CD4-positive, alpha-beta T cell (primary cell): ENCODE measurements around the gene CHID1. TPM values are rescaled to one million over a fixed set of nuclear protein-coding genes. Genes with fewer than 3 reads are reported as not detected.
A peak's percentile ranks its signal among the peaks of the same experiment; 100 is the strongest.

Experiments used
- ATAC-seq: fragments of 200-7000 bp; cut with Tn5 transposase; one replicate; pipeline ENCODE4 v1.10.0; 2022; ENCODE audit warnings: mild to moderate bottlenecking; ENCODE audit not compliant: poor library complexity
- CTCF ChIA-PET: fragments of 350-600 bp; sonication (Branson Sonifier 250); formaldehyde crosslinking; loops from one replicate; lab custom pipeline; 2021; ENCODE audit warnings: antibody characterized with exemption, inconsistent platforms; lab: Charles Lee
- POLR2A ChIA-PET: fragments of 350-600 bp; sonication (Branson Sonifier 250); formaldehyde crosslinking; loops from one replicate; lab custom pipeline; 2021; ENCODE audit warnings: antibody characterized with exemption, inconsistent platforms; lab: Charles Lee
- DNase-seq, 14 experiments: peaks; one replicate each; pipeline ENCODE4 v3.0.0-alpha.2; 2013 to 2020; ENCODE audit warnings: mixed read lengths in 2 of 14
- H3K27ac ChIP-seq, 2 donors: one replicate each; pipeline versions ENCODE4 v1.5.1 to v1.7.0; 2013; ENCODE audit warnings: low read length in 2 of 2, low read depth in 1 of 2, mild to moderate bottlenecking in 1 of 2
- H3K27me3 ChIP-seq, 2 experiments: 1 replicate in 1 of 2; 2 replicates in 1 of 2; pipeline versions ENCODE4 v1.6.1 to v1.7.0; 2013; ENCODE audit warnings: low read length in 2 of 2, control low read depth in 1 of 2, mild to moderate bottlenecking in 1 of 2, moderate library complexity in 1 of 2; ENCODE audit not compliant: insufficient read depth in 2 of 2, control insufficient read depth in 1 of 2
- H3K36me3 ChIP-seq: one replicate; pipeline ENCODE4 v1.6.1; 2013; ENCODE audit warnings: low read length, control low read depth; ENCODE audit not compliant: insufficient read depth
- H3K4me1 ChIP-seq: one replicate; pipeline ENCODE4 v1.6.1; 2013; ENCODE audit warnings: low read length, control low read depth; ENCODE audit not compliant: insufficient read depth
- H3K4me3 ChIP-seq: one replicate; pipeline ENCODE4 v1.5.1; 2013; ENCODE audit warnings: mild to moderate bottlenecking, low read length, moderate library complexity
- H3K9me3 ChIP-seq, 2 experiments: 1 replicate in 1 of 2; 2 replicates in 1 of 2; pipeline versions ENCODE4 v1.6.1 to v1.7.0; 2013; ENCODE audit warnings: low read length in 2 of 2, mild to moderate bottlenecking in 2 of 2, control low read depth in 1 of 2, moderate library complexity in 1 of 2; ENCODE audit not compliant: control insufficient read depth in 1 of 2, insufficient read depth in 1 of 2
- H3K27ac Mint-ChIP-seq: one replicate; pipeline ENCODE4 v1.8.0; 2020; ENCODE audit warnings: mixed read lengths
- H3K27me3 Mint-ChIP-seq: one replicate; pipeline ENCODE4 v1.8.0; 2021; ENCODE audit warnings: mixed read lengths
- H3K36me3 Mint-ChIP-seq: one replicate; pipeline ENCODE4 v1.8.0; 2021; ENCODE audit warnings: low read depth, mixed read lengths
- H3K4me1 Mint-ChIP-seq: one replicate; pipeline ENCODE4 v1.8.0; 2021; ENCODE audit warnings: low read depth, mixed read lengths
- H3K4me3 Mint-ChIP-seq: one replicate; pipeline ENCODE4 v1.8.0; 2020; ENCODE audit warnings: mild to moderate bottlenecking, mixed read lengths
- H3K9me3 Mint-ChIP-seq: one replicate; pipeline ENCODE4 v1.8.0; 2020; ENCODE audit warnings: mixed read lengths
- CTCF ChIP-seq: fragments of 200-600 bp; IDR thresholded peaks from one replicate; pipeline ENCODE4 v1.8.0; 2022; ENCODE audit warnings: antibody characterized with exemption, mild to moderate bottlenecking
- intact Hi-C, 2 experiments: fragments of 100-400 bp; cut with DNase I in 1 of 2; cut with micrococcal nuclease in 1 of 2; formaldehyde crosslinking; loops; one replicate each; pipeline versions ENCODE4 v1.15.1 to v1.9.0; 2023 to 2025; cut with DNase I, micrococcal nuclease
- total RNA-seq, 174 experiments: library from RNA in 2 of 174; stranded (reverse) in 2 of 174; gene quantifications; one replicate each; pipeline ENCODE4 v1.2.3 and lab custom pipeline; 2021 to 2026

The CHID1 gene
- total RNA-seq, 2 experiments from 2014 or later, result 17.1 to 22.8 TPM

DNA sequence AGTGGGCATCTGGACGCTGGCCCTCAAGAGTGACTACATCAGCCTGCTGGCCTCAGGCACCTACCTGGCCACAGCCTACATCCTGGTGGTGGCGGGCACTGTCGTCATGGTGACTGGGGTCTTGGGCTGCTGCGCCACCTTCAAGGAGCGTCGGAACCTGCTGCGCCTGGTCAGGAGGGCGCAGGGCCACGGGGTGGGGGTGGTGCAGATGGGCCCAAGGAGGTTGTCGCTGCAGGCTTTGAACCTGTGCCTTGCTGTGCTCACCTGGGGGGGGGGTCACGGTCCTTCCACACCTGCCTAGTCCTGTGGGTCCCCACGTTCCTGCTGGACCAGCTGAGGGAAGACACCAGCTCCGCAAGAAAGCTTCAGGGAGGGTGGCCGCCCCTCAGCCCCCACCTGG is 74.3 kb downstream of the CHID1 start:
- Mint-ChIP-seq H3K27me3 (peaks cover 13% of the 10 kb centered on the region), H3K27ac (no peak overlapping the region), H3K4me3 (no peak overlapping the region), H3K36me3 (peaks cover 22% of the 10 kb centered on the region), H3K4me1 (peaks cover 24% of the 10 kb centered on the region), H3K9me3 (no peaks in the 10 kb centered on the region)
- ChIA-PET POLR2A (interaction anchor here (1.2 kb wide), 1 partner anchor 16 kb away, joined by 4 read pairs; no protein-coding TSS in a partner anchor), CTCF (no interaction called here)
- Histone ChIP-seq H3K4me3 (no peak overlapping the region), H3K4me1 (peaks cover 52% of the 10 kb centered on the region), H3K36me3 (peaks cover 28% of the 10 kb centered on the region), H3K27me3 (peaks cover 5 to 14% of the 10 kb centered on the region in 2 experiments), H3K9me3 (peaks cover 0 to 8% of the 10 kb centered on the region in 2 experiments), H3K27ac (no peak overlapping the region)
- DNase-seq, result no peak
- ATAC-seq, result no peak
- no peak for TF ChIP-seq CTCF
- intact Hi-C loops, result no loop called here

DNA sequence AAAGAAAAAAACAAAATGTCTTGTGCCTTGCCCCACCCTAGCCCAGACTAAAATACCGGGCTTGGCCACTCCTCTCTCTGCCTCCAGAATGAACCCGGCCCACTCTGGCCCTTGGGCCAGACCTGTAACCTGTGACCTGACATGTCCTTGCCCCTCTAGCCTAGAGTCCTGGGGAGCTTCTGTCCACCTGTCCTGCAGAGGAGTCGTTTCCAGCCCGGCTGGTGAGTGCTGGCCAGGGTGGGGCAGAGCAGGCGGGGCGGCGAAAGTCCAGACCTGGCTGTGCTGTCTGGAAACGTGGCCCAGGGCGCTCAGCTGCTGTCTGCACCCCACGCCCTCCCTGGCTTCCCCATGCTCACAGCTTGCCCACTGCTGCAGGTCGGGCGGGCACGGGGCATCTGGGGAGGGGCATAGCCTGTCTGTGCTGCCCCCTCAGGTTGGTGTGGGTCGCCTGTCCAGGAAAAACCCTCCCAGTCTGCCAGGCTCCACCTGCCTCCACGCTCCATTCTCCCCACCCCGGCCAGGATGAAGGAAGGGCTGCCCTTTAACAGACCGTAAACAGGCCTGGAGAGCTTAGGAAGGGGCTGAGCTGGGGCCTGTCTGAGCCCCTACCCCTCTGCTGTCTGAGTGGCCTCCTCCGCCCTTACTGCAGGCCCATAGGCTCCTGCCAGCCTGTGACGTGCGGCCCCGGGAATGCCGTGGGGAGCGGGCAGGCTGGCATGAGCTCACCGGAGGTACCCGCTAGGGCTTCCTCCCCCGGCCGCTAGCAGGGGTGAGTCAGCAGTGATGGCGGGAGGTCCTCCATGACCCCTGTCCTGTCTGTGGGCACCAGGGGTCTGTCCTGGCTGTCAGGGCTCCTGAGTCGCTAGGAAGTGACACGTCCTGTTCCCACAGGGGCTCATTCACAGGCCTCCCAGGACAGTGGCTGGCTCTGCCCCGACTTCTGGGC is 76.0 kb downstream of the CHID1 start:
- Mint-ChIP-seq H3K9me3 (no peaks in the 10 kb centered on the region), H3K4me1 (peaks cover 22% of the 10 kb centered on the region), H3K27ac (no peak overlapping the region), H3K36me3 (peaks cover 11% of the 10 kb centered on the region), H3K4me3 (peak overlapping the region; percentile 69), H3K27me3 (peaks cover 21% of the 10 kb centered on the region)
- Histone ChIP-seq H3K27me3 (peaks cover 21 to 29% of the 10 kb centered on the region in 2 experiments), H3K9me3 (peaks cover 0 to 18% of the 10 kb centered on the region in 2 experiments), H3K36me3 (peaks cover 19% of the 10 kb centered on the region), H3K27ac (no peak overlapping the region), H3K4me3 (no peak overlapping the region), H3K4me1 (peaks cover 52% of the 10 kb centered on the region)
- ATAC-seq (no peak), DNase-seq (peak in 2 of 14 experiments; percentile 56 to 65)
- POLR2A ChIA-PET, result interaction anchor here (1.6 to 10.0 kb wide), 3 partner anchors 8 to 26 kb away, joined by 4 to 115 read pairs (median 71); partner anchors contain the start of genes PNPLA2, POLR2L and TSPAN4
- CTCF ChIA-PET, result no interaction called here
- no peak for TF ChIP-seq CTCF
- intact Hi-C loops, result no loop called here

DNA sequence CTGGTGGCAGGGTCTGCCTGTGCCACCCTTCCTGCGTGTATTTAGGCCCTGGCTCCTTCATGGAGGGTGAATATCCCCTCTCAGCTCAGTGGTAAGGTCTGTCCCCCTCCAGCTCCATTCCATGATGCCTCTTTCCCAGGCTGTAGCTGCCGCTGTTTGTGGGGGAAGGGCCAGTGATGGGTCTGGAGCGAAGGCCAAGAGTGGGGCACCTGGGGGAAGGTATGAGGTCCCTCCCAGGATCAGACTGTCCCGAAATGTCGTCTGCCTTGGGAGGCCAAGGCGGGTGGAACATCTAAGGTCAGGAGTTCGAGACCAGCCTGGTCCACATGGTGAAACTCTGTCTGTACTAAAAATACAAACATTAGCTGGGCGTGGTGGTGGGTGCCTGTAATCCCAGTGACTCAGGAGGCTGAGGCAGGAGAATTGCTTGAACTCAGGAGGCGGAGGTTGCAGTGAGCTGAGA is 76.7 kb downstream of the CHID1 start:
- Mint-ChIP-seq H3K27ac (no peak overlapping the region), H3K27me3 (peaks cover 29% of the 10 kb centered on the region), H3K4me3 (peak overlapping the region; percentile 85), H3K4me1 (peaks cover 24% of the 10 kb centered on the region), H3K36me3 (peaks cover 3% of the 10 kb centered on the region), H3K9me3 (no peaks in the 10 kb centered on the region)
- TF ChIP-seq CTCF, result no peak
- Histone ChIP-seq H3K36me3 (peaks cover 11% of the 10 kb centered on the region), H3K9me3 (peaks cover 0 to 25% of the 10 kb centered on the region in 2 experiments), H3K27me3 (peaks cover 29 to 37% of the 10 kb centered on the region in 2 experiments), H3K4me3 (peak overlapping the region; percentile 34), H3K4me1 (peaks cover 58% of the 10 kb centered on the region), H3K27ac (no peak overlapping the region)
- CTCF ChIA-PET, result no interaction called here
- ATAC-seq (no peak), DNase-seq (no peak)
- intact Hi-C loops, result no loop called here
- POLR2A ChIA-PET, result interaction anchor here (1.6 to 10.0 kb wide), 3 partner anchors 9 to 25 kb away, joined by 4 to 115 read pairs (median 71); partner anchors contain the start of genes PNPLA2, POLR2L and TSPAN4
